Raji (cell line): Measurements from ENCODE around the gene HS3ST2.

Experiments
- POLR2A ChIP-seq: IDR thresholded peaks from 2 replicates; pipeline ENCODE4 v1.6.1; 2011; ENCODE audit warnings: low read depth, low read length, control low read depth; ENCODE audit not compliant: insufficient read depth

Gene HS3ST2

DNA sequence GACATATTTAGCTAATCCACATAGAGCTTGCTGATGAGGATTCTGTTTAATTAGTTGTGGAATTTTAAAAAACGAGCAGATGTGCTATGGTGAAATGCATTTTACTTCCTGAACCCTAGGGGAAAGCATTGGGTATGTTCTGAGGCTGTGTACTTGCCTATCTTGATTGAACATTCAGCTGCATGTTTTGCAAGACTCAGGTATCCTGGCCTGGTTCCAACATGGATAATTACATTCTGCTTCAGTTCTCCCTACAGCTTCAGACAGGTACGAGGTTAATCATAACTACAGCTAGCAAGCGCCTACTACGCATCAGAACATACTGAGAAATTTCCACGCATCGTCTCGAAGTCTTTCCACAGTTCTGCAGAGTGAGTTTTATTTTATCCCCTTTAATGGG is 77.0 kb downstream of the HS3ST2 start:
- no peak for TF ChIP-seq POLR2A

DNA sequence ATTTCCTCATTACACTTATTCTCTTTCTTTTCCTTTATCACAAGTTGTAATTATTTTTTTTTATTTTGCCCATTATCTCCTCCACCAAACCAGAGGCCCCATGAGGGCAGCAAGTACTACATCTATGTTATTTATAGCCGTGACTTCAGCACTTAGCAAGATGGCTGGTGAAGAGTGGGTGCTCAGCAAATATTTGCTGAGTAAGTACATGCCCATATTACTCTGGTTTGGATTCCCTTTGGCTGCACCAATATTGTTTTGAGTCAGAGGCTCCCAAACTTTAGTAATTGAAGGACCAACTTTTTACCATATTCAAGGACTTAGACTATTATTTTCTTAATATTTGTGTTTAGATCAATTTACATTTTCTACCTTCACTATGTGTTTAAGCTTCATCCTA is 83.2 kb downstream of the HS3ST2 start:
- TF ChIP-seq POLR2A = no peak

DNA sequence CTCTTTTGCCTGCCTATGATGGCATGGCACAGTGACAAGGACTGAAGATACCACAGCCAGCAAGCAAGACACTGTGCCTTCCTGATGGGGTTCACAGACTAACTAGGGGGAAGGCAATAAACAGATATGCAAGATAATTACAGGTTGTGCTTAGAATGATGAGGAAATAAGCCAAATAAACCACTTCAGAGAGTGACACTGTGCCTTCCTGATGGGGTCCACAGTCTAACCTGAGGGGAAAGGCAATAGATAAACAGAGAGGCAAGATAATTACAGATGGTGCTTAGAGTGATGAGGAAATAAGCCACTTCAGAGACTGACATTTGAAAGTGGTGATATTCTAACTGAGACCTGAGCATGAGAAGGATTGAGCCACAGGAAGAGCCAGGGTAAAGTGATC is 84.2 kb downstream of the HS3ST2 start:
- no peak for TF ChIP-seq POLR2A

DNA sequence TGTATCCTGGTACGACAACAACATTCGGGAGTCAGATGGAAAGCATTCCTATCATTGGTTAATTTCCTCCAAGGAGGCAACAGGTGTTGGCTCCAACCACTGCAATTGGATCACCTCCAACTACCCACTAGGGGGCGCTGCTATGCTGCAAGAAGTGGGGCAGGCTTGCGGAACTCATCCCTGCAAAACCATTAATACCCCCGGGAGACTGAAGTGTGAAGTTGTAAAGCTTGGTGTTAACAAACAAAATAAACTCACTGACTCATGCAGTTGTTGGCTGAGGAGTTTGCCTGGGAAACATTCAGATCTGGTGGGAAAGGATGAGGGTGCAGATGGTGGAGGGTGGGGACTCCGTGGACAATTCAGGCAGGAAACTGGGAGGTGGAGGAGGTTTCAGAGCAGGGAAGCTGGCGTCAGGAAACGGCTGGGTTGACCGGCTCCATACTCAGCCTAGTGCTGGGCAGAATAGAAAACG is 84.9 kb downstream of the HS3ST2 start:
- no peak for TF ChIP-seq POLR2A

DNA sequence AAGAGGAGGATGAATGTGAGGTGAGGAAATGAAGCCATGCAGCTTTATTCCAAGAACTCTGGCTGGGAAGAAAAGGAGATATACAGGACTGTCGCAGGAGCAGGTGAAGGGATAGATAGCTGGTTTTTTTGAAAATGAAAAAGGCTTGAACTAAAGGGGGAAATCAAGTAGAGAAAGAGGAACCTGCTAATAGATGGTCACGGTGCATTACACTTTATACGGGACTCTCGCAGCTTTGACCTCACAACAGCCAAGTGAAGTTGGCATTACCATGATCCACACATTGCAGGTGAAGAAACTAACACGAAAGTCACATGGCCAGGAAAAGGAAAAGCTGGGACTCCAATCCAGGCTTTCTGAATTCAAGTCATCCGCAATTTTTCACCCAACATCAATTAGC is 86.9 kb downstream of the HS3ST2 start:
- no peak for TF ChIP-seq POLR2A

DNA sequence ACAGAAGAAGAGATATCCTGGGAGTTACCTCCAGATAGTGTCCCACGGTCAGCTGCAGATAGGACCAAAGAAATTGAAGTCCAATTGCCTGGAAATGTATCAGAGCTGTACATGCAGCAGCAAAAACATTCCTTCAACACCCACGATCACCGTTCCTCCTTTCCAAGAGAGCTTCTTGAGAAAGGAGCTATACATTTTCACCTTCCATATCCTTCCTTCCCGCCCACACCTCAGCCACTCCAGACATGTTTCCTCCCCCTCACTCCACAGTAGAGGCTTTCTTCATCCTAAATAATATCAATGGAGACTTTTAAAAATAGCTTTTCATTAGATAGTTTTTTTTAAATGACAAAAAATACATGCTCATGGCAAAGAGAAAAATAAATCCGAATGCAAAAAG is 87.6 kb downstream of the HS3ST2 start:
- TF ChIP-seq POLR2A = no peak

DNA sequence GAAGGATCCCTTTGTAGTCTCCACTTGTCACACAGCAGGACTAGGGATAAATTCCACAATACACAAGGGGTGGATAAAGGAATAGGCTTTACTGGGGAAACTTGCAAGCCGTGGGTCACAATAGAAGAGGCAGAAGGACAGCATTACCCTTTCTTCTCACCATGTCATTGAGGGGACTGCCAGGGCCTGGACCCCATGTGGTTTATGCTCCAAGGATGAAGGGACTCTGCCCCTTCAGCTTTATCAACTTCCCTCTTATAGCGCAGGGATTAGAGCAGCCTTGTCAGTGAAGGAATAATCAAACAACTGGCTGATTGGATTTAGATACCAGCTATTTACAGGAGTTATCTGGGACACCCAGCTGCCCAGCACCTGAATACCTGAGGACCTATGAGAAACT is 89.8 kb downstream of the HS3ST2 start:
- TF ChIP-seq POLR2A = no peak

DNA sequence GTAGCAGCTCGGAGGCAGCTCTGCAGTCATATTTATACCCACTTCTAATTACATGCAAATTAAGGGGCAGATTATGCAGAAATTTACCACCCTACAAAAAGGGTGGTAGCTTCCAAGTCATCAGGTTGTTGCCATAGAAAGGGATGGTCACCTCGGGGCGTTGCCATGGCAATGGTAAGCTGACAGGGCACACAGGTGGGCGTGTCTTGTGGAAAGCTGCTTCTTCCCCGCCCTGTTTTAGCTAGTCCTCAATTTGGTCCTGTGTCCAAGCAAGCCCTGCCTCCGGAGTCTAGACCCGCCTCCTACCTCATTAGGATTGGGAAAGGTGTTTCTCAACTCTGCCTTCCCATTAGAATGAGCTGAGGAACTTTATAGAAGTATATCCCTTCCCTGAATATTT is 98.7 kb downstream of the HS3ST2 start:
- no peak for TF ChIP-seq POLR2A

DNA sequence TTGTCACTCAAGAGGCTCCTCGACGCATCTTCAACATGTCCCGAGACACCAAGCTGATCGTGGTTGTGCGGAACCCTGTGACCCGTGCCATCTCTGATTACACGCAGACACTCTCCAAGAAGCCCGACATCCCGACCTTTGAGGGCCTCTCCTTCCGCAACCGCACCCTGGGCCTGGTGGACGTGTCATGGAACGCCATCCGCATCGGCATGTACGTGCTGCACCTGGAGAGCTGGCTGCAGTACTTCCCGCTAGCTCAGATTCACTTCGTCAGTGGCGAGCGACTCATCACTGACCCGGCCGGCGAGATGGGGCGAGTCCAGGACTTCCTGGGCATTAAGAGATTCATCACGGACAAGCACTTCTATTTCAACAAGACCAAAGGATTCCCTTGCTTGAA is 101.0 kb downstream of the HS3ST2 start:
- no peak for TF ChIP-seq POLR2A

DNA sequence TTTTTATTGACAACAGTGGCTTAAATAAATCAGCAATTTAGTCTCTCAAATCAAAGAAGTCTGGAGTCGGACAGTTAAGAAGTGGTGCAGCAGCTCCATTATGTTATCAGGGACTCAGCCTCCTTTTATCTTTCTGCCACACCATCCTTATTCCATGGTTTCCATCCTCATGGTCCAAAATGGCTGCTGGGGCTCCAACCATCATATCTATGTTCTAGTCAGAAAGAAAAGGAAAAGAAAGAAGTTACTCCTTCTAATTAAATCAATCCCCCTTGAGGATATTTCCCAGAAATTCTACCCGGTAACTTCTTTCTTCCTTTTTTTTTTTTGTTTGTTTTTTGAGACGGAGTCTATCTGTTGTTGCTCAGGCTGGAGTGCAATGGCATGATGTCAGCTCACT is 109.5 kb downstream of the HS3ST2 start:
- TF ChIP-seq POLR2A = no peak

DNA sequence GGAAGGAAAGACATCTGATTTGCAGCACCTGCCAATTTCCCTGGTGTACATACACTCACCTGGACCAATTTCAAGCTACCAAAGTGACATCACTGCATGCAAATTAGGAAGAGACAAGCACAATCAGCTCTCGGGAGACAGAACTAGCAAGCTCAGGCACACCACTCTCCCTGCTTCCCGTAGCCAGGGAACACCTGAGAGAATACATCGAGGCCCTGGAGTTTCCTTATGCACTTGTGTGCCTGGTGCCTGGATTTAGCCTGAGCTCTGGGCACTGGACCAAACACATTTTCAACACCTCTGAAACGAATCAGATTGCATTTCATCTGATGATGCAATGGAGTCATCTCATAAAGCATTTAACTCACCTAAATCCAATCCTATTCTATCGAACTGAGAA is 110.5 kb downstream of the HS3ST2 start:
- no peak for TF ChIP-seq POLR2A

DNA sequence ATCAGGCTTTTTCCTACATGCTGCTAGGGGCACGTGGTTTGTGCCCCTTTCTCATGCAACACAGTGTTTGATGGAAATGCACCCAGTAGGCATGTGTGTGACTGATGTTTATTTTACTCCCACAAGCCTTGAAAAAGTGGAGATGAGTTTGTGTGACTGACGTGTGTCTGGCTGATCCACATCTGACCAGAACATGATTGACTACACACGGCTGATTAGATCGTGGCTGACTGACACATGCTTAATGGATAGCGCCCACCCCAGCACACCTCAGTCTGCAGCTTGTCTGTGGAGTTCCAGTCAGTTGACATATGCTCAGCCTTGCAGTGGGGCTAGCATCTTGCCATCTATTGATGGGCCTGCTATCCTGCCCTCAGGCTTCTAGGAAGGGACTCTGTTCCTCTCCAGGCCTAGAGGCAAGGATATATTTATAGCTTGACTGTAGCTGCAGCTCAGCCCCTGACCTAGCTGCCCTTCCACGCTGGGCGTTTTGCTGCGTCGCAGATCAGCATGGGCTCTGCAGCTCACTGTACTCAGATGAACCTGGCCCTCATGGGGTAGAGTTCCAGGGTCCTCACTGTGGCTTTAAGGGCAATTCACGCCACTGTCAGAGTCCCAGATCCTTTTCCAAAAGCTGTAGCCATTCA is 112.3 kb downstream of the HS3ST2 start:
- no peak for TF ChIP-seq POLR2A

DNA sequence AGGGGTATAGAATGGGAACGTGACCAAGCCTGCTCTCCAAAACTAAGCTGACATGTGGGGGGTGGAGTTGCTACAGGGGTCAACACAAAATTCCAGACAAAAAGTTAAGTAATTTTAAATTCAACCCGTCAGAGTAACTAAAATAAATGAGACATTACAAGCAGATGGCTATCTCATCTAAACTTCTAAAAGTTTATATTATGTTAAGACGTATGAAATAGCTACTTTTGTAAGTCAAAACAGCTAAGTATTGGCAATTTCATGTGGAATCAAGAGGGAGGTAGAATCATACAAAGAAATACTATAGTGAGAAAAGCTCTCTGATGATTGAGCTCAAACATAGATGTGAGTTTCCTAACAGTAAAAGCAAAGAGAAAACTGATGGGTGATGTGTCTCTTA is 113.3 kb downstream of the HS3ST2 start:
- TF ChIP-seq POLR2A = no peak

DNA sequence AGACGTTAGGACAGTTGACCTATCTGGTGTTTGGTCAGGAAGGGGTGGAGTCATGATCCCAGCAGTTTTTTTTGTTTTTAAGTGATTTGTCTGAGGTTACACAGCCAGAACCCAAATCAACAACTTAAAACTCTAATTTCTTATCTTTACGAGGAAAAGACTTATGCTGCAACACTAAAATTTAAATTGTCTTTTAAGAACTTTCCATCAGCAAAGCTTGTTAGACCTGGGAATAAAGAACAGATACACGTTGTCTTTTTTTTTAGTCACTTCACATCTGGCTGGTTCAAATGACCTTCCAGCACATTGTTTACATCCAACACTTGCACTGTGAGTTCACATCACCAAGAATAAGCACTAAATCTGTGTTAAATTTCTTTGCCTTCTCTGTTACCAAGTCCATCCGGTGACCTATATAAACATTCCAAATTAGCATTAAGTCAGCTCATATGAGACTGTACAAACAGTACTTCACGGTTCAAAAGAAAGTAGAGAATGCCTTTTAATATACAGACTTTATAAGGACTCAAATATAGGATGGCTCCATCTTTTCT is 115.0 kb downstream of the HS3ST2 start:
- TF ChIP-seq POLR2A = no peak

DNA sequence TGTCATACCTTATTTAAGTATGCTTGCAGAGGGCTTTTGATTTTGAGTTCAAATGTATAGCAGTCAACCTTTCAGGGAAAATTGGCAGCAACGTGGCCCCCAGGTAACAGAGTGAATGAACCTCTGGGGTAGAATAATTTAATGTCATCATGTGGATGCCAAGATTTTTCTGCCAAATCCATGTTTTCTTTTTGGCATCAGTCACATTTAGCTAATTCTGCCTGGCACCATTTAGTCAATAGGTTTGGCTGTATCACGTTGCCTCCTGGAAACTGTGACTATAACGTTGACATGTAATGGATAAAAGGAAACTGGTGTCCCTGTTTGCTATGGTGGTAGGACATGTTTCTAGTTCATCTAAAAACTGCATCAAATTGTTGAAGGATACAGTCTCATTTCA is 115.5 kb downstream of the HS3ST2 start:
- TF ChIP-seq POLR2A = no peak

DNA sequence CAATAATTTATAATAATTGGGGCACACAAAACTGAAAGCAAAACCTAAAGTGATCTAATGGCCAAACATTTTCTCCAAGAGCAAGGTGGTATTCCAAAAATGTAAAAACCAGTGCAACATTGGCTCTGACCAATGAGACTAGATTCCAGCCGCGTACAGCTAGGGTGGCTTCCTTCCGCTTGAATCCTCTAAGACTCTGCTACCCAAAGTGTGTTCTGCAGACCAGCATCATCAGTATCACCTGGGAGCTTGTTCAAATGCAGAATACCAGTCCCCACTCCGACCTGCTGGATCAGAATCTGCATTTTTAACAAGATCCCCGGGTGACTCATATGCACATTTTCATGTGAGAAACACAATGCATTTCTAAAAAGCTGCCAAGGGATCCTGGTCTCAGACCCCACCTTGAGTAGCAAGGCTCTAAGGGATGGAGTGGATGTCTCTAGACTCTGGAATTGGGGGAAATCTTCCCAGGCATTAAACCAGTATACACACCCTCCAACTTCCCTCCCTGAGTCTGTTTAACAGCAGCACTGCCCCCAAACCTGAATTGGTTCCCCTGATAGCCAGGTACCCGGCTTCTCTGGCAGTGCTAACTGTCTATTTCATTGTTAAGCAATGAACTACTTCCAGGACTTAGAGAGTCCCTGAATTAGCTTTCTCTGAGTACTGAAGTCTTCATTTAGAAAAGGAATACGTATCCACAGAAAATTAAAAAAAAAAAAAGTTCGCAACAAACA is 118.2 kb downstream of the HS3ST2 start:
- no peak for TF ChIP-seq POLR2A
